GM21529 (cell line): ENCODE results near the gene TRABD.
"Not testable (repeated sequence)": the region's sequence is repeated elsewhere in the genome, so short reads cannot be mapped to it uniquely, and the experiment has no call there.

ENCODE experiments used
- ATAC-seq: cut with Tn5 transposase; IDR thresholded peaks from one replicate; pipeline ENCODE4 v1.9.1; 2021; ENCODE audit not compliant: unreplicated experiment

The TRABD gene

GRCh38 chr22:50200461-50201190, 14.9 kb downstream of the TRABD start, which contains the start of gene SELENOO:
TSS of gene SELENOO (plus strand) at chr22:50201011. CDS start at chr22:50201037, 26 bp downstream.
- ATAC-seq = peak; percentile 60

DNA sequence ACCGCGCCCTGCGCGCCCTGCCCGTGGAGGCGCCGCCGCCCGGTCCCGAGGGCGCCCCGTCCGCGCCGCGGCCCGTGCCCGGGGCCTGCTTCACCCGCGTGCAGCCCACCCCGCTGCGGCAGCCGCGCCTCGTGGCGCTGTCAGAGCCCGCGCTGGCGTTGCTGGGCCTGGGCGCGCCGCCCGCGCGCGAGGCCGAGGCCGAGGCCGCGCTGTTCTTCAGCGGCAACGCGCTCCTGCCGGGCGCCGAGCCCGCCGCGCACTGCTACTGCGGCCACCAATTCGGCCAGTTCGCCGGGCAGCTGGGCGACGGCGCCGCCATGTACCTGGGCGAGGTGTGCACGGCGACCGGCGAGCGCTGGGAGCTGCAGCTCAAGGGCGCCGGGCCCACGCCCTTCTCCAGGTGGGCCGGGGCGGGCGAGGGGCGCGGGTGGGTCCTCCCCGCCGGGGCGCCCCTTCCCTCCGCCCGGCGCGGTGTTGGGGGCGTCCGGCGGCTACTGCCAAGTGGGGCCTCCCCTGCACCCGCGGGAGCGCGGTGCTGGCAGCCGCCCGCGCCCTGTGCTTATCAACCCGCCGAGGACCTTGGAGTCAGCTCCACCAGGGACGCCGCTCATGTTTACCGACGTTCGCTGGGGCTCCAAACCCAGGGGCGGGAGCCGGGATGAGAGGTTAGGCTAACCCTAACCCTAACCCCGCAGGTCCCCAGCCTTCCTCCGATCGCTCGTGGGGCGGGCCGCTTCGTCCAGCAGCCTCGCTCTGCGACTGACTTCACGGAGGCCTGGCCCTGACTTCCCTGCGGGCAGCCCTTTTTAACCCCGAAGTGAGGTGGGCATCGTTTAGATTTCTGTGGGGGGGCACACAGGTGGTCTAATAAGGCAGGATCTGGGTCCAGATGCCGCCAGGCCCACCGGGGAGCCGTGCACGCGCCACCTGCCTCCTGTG, 15.7 kb downstream of the TRABD start:
- ATAC-seq = peak; percentile 24

DNA sequence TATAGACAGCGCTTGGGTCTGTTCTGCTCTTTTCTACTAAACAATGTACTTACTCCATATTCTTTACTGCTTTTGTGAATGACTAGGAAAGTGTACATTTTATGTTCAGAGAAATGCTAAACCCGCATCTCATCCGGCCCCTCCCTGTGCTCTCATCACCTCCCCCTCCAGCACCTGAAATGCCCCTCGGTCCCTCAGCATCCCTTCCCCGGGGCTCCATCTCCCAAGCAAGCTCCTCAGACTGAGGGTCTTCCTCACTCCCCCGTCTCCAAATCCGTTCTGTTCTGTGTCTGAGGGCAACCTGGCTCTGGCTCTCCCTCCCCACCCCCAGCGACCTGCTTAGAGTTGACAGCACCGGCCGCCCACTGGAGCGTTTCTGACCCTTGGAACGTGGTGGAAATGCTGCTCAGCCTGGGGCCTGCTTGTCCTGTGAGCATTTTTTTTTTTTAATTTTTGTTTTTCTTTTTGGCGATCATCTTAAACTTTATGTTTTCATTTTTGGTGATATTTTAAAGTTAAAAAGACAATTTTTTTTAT, 16.5 kb downstream of the TRABD start:
- no peak for ATAC-seq

GRCh38 chr22:50203288-50203687, 17.6 kb downstream of the TRABD start:
- ATAC-seq = no peak

DNA sequence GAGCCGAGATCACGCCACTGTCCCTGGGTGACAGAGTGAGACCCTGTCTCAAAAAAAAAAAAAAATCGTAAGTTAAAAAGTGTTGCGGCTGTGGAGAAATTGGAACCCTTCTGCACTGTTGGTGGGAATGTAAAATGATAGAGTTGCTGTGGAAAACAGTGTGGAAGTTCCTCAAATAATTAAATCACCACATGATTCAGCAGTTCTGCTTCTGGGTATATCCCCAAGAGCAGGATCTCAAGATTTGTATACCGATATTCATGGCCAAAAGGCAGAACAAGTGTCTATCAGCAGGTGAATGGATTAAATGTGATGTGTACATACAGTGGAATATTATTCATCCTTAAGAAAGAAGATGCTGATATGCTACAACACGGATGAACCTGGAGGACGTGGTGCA, 18.9 kb downstream of the TRABD start:
- ATAC-seq = no peak

DNA sequence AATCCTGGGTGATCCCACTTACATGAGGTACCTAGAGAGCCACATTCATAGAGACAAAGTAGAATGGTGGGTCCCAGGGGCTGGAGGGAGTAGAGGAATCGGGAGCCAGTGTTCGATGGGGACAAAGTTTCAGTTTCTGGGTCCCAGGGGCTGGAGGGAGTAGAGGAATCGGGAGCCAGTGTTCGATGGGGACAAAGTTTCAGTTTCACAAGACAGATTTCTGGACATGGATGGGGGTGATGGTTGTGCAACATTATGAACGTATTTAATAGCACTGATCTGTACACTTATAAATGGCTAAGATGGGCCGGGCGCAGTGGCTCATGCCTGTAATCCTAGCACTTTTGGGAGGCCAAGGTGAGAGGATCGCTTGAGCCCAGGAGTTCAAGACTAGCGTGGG, 19.3 kb downstream of the TRABD start:
- ATAC-seq = not testable (repeated sequence)

DNA sequence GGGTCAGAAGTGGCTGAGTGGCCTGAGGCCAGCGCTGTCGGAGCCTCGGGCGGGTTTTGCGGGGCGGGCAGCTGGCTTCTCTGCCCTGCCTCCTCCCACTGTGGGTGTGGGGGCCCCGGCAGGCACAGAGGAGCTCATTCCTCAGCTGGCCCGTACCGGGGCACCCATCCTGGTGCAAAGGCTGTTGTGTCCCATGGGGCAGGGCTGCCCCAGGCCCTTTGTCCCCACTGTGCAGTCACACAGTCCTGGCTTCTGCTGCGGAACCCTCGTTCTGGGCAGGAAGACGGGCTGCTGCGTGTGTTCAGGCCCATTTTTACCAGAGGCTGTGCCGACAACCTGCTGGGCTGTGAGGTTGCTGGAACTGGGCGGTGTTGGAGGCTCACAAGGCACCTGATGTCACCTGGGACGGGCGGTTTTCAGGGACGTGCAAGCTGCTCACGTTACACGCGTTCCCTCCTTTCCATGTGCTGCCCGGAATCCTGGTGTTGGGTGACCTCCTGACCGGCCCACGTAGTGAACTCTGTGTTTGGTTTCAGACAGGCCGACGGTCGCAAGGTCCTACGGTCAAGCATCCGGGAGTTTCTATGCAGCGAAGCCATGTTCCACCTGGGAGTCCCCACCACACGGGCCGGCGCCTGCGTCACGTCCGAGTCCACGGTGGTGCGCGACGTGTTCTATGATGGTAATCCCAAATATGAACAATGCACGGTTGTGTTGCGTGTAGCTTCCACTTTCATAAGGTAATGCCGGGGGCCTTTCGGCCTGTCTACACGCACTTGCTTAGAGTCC, 20.3 kb downstream of the TRABD start:
- no peak for ATAC-seq

DNA sequence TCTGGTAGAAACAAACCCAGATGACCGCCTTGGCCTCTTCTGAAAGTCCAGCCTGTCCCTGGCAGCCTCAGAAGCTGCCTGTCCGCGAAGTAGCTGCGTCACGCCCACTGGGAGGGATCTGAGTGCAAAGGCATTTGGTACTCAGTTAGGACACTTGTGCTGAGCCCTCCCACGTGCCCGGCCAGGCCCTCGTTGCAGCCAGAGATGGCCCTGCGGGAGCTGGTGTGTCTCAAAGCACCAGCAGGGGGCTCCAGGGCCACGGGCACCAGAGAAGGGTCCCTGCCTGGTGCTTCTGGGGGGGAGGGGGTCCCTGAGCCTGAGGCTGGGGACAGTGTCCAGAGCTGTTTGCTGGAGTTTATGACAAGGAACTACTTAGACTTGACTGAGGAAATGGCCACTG, 20.9 kb downstream of the TRABD start:
- ATAC-seq = no peak

- ATAC-seq = no peak
Measured at GRCh38 chr22:50207383-50208140, 21.8 kb downstream of the TRABD start.

- ATAC-seq = no peak
Measured at GRCh38 chr22:50208430-50208938, 22.8 kb downstream of the TRABD start.

- ATAC-seq = no peak
Measured at GRCh38 chr22:50208939-50209892, 23.5 kb downstream of the TRABD start.

GRCh38 chr22:50209893-50210292, 24.2 kb downstream of the TRABD start:
- no peak for ATAC-seq

- ATAC-seq = no peak
Measured at GRCh38 chr22:50210378-50211139, 24.8 kb downstream of the TRABD start.

DNA sequence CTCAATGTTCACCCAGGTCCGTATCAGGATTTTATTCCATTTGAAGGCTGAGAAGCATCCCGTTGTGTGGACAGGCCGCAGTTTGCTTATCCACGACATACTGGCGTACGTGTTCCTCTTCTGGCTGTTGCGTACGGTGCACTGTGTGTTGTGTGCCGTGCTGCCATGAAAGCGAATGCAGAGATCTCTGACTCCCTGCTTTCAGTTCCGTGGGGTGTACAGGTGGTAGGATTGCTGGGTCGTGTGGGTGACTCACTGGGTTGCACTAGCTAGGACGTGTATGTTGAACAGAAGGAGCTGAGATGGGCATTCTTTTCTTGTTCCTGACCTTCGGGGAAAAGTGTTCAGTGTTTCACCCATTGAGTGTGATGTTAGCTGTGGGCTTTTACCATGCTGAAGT, 25.4 kb downstream of the TRABD start:
- no peak for ATAC-seq

GRCh38 chr22:50213263-50213662, 27.6 kb downstream of the TRABD start:
- ATAC-seq = no peak

DNA sequence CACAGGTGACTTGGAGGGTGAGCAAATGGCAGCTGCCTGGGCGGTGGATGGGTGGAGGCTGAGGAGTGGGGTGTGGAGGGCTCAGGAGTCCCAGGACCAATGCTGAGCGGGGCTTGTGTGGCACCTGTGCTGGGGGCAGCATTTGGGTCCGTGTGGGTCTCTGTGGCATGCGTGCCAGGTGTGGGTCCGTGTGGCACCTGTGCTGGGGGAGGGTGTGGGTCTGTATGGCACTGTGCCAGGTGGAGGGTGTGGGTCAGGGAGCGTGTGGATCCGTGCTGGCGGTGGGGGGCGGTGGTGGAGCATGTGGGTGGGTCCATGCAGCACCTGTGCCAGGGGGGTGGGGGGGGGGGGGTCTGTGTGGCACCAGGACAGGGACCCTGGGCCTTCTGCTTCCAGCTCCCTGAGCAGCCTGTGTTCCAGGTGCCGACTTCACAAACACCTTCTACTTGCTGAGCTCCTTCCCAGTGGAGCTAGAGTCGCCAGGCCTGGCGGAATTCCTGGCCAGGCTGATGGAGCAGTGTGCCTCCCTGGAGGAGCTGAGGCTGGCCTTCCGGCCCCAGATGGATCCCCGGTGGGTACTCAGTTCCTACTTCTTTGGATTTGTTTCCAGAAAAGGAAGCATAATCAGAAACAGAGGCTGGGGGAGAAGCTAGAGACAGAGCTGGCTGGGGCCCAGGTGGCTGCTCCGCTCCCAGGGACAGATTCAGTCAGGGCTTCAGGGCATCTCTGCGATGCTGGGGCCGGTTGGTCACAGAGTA, 29.8 kb downstream of the TRABD start:
- no peak for ATAC-seq

GRCh38 chr22:50216055-50216683, 30.5 kb downstream of the TRABD start:
- no peak for ATAC-seq
